Measurements from ENCODE around the gene SRPK2.

SRPK2 gene

DNA sequence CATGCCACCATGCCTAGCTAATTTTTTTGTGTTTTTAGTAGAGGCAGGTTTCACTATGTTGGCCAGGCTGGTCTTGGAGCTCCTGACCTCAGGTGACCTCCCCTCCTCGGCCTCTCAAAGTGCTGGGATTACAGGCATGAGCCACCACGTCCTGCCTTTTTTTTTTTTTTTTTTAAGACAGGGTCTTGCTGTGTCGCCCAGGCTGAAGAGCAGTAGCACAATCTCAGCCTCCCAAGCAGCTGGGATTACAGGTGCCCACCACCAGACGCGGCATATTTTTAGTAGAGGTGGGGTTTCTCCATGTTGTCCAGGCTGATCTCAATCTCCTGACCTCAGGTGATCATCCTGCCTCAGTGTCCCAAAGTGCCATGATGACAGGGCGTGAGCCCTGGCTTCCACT is 14.4 kb upstream of the SRPK2 start:
- Histone ChIP-seq H3K4me3 (ENCODE audit: low read depth, low read length) (no peak overlapping the region), H3K9me3 (ENCODE audit: control insufficient read depth, insufficient read depth, low read depth, low read length) (no peaks in the 10 kb centered on the region), H3K9ac (ENCODE audit: low read length) (no peak overlapping the region), H3K4me1 (ENCODE audit: control insufficient read depth, insufficient read depth, low read length) (peaks cover 3% of the 10 kb centered on the region; the same call in 1 of the 2 replicates), H3K36me3 (ENCODE audit: control insufficient read depth, insufficient read depth, low read length) (no peaks in the 10 kb centered on the region), H3K27ac (ENCODE audit: low read depth, low read length) (no peak overlapping the region), H3K27me3 (ENCODE audit: control insufficient read depth, insufficient read depth, low read length) (no peaks in the 10 kb centered on the region)

DNA sequence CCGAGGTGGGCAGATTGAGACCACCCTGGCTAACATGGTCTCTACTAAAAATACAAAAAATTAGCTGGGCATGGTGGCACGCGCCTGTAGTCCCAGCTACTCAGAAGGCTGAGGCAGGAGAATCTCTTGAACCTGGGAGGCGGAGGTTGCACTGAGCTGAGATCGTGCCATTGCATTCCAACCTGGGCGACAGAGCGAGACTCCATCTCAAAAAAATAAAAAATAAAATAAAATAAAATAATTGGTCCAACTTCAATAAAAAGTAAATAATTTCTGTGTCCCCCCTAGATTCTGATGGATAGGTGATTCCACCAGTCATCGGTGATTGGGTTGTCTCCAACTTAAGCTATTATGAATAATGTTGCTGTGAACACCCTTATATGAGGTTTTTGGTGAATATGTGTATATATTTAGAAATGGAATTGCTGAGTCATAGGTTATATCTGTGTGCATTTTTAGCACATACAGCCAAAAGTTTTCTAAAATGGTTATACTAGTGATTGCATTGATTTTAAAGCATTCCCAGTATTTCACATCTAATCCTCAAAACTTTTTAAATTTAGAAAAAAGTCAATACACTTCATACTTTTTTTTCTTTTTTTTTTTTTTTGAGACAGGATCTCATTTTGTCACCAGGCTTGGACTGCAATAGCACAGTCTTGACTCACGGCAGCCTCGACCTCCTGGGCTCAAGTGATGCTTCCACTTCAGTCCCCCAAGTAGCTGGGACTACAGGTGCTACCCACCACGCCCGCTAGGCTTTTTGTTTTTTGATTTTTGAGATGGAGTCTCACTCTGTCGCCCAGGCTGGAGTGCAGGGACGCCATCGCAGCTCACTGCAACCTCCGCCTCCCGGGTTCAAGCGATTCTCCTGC is 13.7 kb upstream of the SRPK2 start:
- no peaks in the 10 kb centered on the region for H3K27me3 ChIP-seq (ENCODE audit: control insufficient read depth, insufficient read depth, low read length)
- H3K9me3 ChIP-seq (ENCODE audit: control insufficient read depth, insufficient read depth, low read depth, low read length), result no peaks in the 10 kb centered on the region
- no peak overlapping the region for H3K9ac ChIP-seq (ENCODE audit: low read length)
- H3K36me3 ChIP-seq (ENCODE audit: control insufficient read depth, insufficient read depth, low read length), result no peaks in the 10 kb centered on the region
- H3K4me3 ChIP-seq (ENCODE audit: low read depth, low read length), result no peak overlapping the region
- H3K27ac ChIP-seq (ENCODE audit: low read depth, low read length), result no peak overlapping the region
- peaks cover 3% of the 10 kb centered on the region; the same call in 1 of the 2 replicates for H3K4me1 ChIP-seq (ENCODE audit: control insufficient read depth, insufficient read depth, low read length)

DNA sequence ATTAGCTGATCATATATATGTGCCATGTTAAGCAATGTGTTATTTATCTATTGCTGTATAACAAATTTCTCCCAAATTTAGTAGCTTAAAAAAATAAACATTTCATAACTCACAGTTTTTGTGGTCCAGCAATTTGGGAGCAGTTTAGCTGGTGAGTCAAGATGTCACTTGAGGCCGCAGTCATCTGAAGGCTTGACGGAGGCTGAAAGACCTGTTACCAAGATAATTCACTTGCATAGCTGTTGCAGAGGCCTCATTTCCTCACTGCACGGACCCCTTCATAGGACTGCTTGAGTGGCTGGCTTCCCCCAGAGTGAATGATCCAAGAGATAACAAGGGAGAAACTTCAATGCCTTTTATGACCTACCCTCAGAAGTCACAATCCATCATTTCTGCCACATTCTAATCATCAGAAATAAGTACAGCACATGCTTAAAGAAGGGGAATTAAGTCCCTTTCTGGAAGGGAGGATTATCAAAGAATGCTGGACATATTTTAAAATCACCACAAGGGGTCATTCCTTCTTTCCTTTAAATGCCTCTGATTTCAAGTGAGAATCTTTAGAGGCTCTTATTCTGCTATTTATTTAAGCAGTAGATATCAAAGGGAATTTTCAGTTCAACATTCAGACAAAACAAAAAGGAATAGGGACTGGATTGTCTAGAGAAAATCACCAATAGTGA is 10.5 kb upstream of the SRPK2 start:
- H3K4me1 ChIP-seq (ENCODE audit: control insufficient read depth, insufficient read depth, low read length), result peaks cover 3% of the 10 kb centered on the region; the same call in 1 of the 2 replicates
- no peaks in the 10 kb centered on the region for H3K9me3 ChIP-seq (ENCODE audit: control insufficient read depth, insufficient read depth, low read depth, low read length)
- H3K27me3 ChIP-seq (ENCODE audit: control insufficient read depth, insufficient read depth, low read length), result no peaks in the 10 kb centered on the region
- H3K27ac ChIP-seq (ENCODE audit: low read depth, low read length), result no peak overlapping the region
- no peak overlapping the region for H3K4me3 ChIP-seq (ENCODE audit: low read depth, low read length)
- H3K36me3 ChIP-seq (ENCODE audit: control insufficient read depth, insufficient read depth, low read length), result no peaks in the 10 kb centered on the region
- no peak overlapping the region for H3K9ac ChIP-seq (ENCODE audit: low read length)

DNA sequence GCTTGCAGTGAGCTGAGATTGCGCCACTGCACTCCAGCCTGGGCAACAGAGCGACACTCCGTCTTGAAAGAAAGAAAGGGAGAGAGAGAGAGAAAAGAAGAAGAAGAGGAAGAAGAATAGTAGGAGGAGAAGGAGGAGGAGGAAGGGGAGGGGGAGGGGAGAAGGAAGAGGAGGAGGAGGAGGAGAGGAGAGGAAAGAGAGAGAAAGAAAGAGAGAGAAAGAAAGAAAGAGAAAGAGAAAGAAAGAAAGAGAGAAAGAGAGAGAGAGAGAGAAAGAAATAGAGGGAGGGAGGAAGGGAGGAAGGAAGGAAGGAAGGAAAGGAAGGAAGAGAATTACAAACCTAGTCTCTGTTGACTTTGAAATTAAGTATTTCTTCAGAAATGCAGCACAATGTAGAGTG is 7.8 kb upstream of the SRPK2 start:
- H3K27ac ChIP-seq (ENCODE audit: low read depth, low read length), result no peak overlapping the region
- no peaks in the 10 kb centered on the region for H3K9me3 ChIP-seq (ENCODE audit: control insufficient read depth, insufficient read depth, low read depth, low read length)
- no peaks in the 10 kb centered on the region for H3K36me3 ChIP-seq (ENCODE audit: control insufficient read depth, insufficient read depth, low read length)
- no peak overlapping the region for H3K9ac ChIP-seq (ENCODE audit: low read length)
- H3K27me3 ChIP-seq (ENCODE audit: control insufficient read depth, insufficient read depth, low read length), result no peaks in the 10 kb centered on the region
- H3K4me1 ChIP-seq (ENCODE audit: control insufficient read depth, insufficient read depth, low read length), result no peaks in the 10 kb centered on the region; the same call in 1 of the 2 replicates
- H3K4me3 ChIP-seq (ENCODE audit: low read depth, low read length), result no peak overlapping the region

DNA sequence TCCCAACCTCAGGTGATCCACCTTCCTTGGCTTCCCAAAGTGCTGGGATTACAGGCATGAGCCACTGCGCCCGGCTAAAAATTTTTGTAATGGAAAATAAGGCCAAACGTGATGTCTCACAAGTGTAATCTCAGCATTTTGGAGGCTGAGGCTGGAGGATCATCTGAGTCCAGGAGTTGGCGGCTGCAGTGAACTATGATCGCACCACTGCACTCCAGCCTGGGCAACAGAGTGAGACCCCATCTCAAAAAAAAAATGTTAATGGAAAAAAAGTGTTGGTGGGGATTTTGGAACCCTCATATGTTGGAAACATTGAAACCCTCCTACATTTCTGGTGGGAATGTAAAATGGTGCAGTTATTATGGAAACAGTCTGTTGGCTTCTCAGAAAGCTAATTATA is 2.7 kb upstream of the SRPK2 start:
- Histone ChIP-seq H3K9ac (ENCODE audit: low read length) (no peak overlapping the region), H3K9me3 (ENCODE audit: control insufficient read depth, insufficient read depth, low read depth, low read length) (no peaks in the 10 kb centered on the region), H3K27me3 (ENCODE audit: control insufficient read depth, insufficient read depth, low read length) (no peaks in the 10 kb centered on the region), H3K36me3 (ENCODE audit: control insufficient read depth, insufficient read depth, low read length) (no peaks in the 10 kb centered on the region), H3K27ac (ENCODE audit: low read depth, low read length) (no peak overlapping the region), H3K4me1 (ENCODE audit: control insufficient read depth, insufficient read depth, low read length) (peaks cover 6% of the 10 kb centered on the region), H3K4me3 (ENCODE audit: low read depth, low read length) (no peak overlapping the region)

DNA sequence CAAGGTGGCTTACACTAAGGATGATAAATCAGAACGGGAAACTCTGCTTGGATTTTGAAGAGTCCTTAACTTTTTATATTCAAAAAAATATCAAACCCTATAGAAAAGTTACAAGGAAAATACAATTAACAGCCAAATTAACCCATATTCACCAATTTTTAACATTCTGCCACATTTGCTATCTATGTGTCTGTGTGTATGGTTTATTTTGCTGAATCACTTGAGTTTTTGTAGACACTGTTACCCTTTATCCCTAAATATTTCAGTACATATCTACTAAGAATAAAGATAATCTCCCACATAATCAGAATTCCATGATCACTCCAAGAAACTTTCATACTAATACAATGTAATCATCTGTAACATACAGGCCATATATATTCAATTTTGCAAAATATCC is 1.2 kb upstream of the SRPK2 start:
- Histone ChIP-seq H3K36me3 (ENCODE audit: control insufficient read depth, insufficient read depth, low read length) (peaks cover 6% of the 10 kb centered on the region; the same call in 1 of the 2 replicates), H3K4me3 (ENCODE audit: low read depth, low read length) (no peak overlapping the region), H3K9ac (ENCODE audit: low read length) (no peak overlapping the region), H3K9me3 (ENCODE audit: control insufficient read depth, insufficient read depth, low read depth, low read length) (no peaks in the 10 kb centered on the region), H3K4me1 (ENCODE audit: control insufficient read depth, insufficient read depth, low read length) (peaks cover 6% of the 10 kb centered on the region), H3K27ac (ENCODE audit: low read depth, low read length) (no peak overlapping the region), H3K27me3 (ENCODE audit: control insufficient read depth, insufficient read depth, low read length) (no peaks in the 10 kb centered on the region)

DNA sequence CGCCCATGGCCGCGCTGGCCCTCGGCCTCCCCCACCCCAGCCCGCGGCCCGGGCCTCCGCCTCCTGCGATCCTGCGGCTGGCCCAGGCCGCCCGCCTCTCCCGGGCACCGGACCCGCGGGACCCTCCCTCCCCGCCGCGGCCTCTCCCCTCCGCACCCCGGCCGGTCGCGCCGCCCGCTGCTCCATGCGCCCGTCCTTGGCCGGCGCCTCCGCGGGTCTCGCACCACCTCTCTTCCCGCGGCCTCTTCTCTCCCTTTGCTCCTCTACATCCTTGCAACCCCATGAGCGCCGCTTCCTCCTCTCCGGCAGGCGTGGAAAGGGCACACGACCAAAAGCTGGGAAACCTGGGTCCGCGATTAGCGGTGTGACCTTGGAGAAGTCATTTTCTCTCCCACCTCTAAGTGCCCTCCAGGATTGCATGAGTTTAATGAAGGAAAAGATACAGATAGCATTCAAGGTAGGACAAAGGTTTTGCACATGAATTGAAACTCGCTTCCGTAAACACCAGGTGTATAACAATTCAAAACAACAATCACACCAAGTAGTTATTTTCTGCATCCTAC is 448 bp upstream of the SRPK2 start:
- H3K27me3 ChIP-seq (ENCODE audit: control insufficient read depth, insufficient read depth, low read length), result no peaks in the 10 kb centered on the region
- H3K36me3 ChIP-seq (ENCODE audit: control insufficient read depth, insufficient read depth, low read length), result peaks cover 6% of the 10 kb centered on the region; the same call in 1 of the 2 replicates
- H3K9me3 ChIP-seq (ENCODE audit: control insufficient read depth, insufficient read depth, low read depth, low read length), result no peaks in the 10 kb centered on the region
- H3K4me1 ChIP-seq (ENCODE audit: control insufficient read depth, insufficient read depth, low read length), result peaks cover 6% of the 10 kb centered on the region
- no peak overlapping the region for H3K27ac ChIP-seq (ENCODE audit: low read depth, low read length)
- peak overlapping the region; percentile 64 for H3K9ac ChIP-seq (ENCODE audit: low read length)
- H3K4me3 ChIP-seq (ENCODE audit: low read depth, low read length), result peak overlapping the region; percentile 66

DNA sequence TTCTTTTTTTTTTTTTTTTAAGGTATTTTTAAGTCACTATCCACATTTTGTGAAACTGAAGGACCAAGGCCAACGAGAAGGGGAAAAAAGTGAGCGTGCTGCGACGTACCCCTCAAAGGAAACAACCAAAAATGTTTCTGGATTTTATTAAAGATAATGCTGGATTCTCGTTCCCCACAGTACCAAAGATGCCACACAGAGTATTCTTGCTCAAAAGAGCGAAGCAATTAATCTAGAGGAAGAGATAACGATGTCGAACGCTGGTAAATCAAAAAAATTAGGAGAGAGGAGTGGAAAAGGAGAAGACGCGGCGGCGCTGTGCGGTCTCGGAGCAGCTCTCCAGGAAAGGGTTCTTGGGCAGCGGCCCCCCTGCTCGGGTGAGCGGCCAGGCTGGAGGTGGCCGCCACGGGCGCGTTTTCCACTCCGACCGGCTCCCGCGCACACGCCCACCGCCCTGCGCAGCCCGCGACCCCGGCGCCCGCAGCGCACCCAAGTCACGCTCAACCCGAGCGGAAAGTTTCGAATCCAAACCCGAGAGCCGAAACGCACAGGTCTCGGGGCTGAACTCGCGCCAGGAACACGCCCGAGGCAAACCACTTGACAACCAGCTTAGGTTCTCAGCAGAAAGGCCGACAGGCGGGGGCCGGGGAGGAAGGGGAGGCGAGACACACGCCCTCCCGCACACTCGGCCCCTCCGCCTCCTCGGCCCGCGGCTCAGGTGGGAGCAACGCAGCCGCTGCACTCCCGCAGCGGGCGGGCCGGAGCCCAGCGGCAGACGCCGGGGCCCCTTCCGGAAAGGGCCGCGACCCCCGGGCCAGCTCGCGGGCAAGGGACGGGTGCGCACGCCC is 989 bp downstream of the SRPK2 start:
- Histone ChIP-seq H3K4me3 (ENCODE audit: low read depth, low read length) (peak overlapping the region; percentile 98), H3K4me1 (ENCODE audit: control insufficient read depth, insufficient read depth, low read length) (peaks cover 6% of the 10 kb centered on the region), H3K27me3 (ENCODE audit: control insufficient read depth, insufficient read depth, low read length) (no peaks in the 10 kb centered on the region), H3K27ac (ENCODE audit: low read depth, low read length) (peak overlapping the region; percentile 47; the same call in 1 of the 2 replicates), H3K9me3 (ENCODE audit: control insufficient read depth, insufficient read depth, low read depth, low read length) (no peaks in the 10 kb centered on the region), H3K9ac (ENCODE audit: low read length) (peak overlapping the region; percentile 86), H3K36me3 (ENCODE audit: control insufficient read depth, insufficient read depth, low read length) (peaks cover 6% of the 10 kb centered on the region; the same call in 1 of the 2 replicates)

DNA sequence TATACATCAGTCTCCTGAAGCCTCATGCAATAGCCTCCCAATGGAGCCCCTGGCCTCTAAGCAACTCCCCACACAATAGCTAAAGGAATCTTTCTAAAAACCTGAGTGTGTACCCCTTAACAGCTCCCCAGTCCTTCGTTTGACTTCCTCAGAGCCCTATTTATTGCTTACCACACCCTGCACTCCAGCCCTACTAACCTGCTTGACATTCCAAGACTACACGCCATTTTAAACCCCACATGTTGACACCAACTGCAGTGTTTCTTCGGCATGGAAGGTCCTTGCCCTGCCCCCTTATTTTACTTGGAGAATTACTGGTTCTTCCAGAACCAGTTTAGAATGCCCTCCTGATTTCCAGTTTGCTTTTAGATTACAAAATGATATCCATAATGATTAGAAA is 10.8 kb downstream of the SRPK2 start:
- Histone ChIP-seq H3K9ac (ENCODE audit: low read length) (no peak overlapping the region), H3K36me3 (ENCODE audit: control insufficient read depth, insufficient read depth, low read length) (no peaks in the 10 kb centered on the region), H3K27ac (ENCODE audit: low read depth, low read length) (no peak overlapping the region), H3K4me3 (ENCODE audit: low read depth, low read length) (no peak overlapping the region), H3K27me3 (ENCODE audit: control insufficient read depth, insufficient read depth, low read length) (no peaks in the 10 kb centered on the region), H3K9me3 (ENCODE audit: control insufficient read depth, insufficient read depth, low read depth, low read length) (no peaks in the 10 kb centered on the region), H3K4me1 (ENCODE audit: control insufficient read depth, insufficient read depth, low read length) (peaks cover 9% of the 10 kb centered on the region; the same call in 1 of the 2 replicates)

DNA sequence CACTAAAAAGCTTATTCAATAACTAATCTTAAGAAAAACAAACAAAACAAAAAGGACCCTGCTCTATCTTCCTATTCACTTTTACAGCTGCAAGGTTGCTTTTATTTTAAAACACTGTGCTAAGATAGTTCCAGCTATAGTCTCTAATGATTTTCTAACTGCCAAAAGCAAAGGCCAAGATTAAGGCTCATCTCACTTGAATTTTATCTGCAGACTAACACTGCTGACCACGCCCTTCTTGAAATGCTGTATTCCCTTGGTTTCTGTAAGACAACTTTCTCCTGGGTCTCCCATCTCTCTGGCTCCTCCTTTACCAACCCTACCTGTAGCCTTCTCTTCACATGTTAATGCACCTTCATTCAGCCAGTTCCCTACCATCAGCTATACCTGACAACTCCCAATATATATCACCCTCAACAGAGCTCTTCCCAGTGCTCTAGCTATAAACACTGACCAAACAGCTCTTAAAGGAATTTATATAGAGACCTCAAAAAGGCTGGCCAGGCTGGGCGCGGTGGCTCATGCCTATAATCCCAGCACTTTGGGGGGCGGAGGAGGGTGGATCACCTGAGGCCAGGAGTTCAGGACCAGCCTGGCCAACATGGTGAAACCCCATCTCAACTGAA is 11.7 kb downstream of the SRPK2 start:
- Histone ChIP-seq H3K9me3 (ENCODE audit: control insufficient read depth, insufficient read depth, low read depth, low read length) (no peaks in the 10 kb centered on the region), H3K27me3 (ENCODE audit: control insufficient read depth, insufficient read depth, low read length) (no peaks in the 10 kb centered on the region), H3K36me3 (ENCODE audit: control insufficient read depth, insufficient read depth, low read length) (no peaks in the 10 kb centered on the region), H3K4me3 (ENCODE audit: low read depth, low read length) (no peak overlapping the region), H3K27ac (ENCODE audit: low read depth, low read length) (no peak overlapping the region), H3K9ac (ENCODE audit: low read length) (no peak overlapping the region), H3K4me1 (ENCODE audit: control insufficient read depth, insufficient read depth, low read length) (peaks cover 9% of the 10 kb centered on the region; the same call in 1 of the 2 replicates)
